ENCODE data around the gene RNPS1. TPM values are rescaled to one million over a fixed set of nuclear protein-coding genes. Genes with fewer than 3 reads are reported as not detected.
A peak's percentile ranks its signal among the peaks of the same experiment; 100 is the strongest.

RNPS1 gene
- total and polyA plus RNA-seq, 9 of the 15 experiments (the other 6 are each of a cell fraction or from before 2014, with no cell fraction given): 44.9 to 338 (median 202) TPM

DNA sequence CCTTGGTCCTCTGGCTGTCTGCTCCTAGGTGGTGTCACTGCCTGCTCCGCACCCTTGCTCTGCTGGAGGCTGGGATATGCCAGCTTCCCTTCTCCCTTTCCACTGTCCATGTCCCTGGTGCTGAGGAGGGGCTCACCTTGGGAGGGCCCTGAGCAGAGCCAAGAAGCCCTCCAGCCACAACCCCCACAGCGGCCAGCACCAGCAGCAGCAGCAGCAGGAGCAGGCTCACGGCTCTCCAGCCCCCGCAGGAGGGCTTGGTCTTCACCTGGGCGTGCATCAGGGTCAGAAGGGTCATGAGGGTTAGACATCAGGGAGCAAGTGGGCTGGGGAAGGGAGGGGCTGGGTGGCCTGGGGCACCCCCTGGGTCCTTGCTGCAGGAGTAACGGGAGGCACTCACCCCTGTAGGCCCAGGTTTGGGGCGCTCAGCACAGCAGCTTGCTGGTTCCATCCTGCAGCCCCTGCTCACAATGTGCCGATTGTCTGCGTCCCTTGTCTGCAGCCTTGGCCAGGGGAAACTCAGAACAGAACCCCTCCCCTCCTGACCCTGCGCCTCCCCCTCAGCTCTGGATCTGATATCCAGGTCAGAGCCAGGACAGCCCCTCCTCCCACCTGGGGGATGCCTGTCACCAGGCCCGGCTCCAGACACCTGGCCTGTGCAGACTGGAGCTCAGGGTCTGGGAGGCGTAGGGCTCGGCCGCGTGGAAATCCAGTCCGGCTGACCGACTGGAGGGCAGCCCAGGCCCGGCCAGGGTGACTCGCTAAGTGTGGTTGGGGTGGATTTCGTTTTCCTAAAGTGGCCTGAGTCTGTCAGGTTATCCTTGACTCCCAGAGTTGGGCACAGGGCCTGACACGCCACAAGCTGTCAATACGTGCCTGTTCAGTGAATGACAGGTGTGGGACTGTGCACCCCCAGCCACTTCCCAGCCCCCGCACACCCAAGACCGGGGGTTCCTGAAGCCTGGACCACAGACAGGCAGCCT is 57.2 kb downstream of the RNPS1 start, which contains the start of gene BRICD5 (continued):
- TF ChIP-seq, protein P1, sequence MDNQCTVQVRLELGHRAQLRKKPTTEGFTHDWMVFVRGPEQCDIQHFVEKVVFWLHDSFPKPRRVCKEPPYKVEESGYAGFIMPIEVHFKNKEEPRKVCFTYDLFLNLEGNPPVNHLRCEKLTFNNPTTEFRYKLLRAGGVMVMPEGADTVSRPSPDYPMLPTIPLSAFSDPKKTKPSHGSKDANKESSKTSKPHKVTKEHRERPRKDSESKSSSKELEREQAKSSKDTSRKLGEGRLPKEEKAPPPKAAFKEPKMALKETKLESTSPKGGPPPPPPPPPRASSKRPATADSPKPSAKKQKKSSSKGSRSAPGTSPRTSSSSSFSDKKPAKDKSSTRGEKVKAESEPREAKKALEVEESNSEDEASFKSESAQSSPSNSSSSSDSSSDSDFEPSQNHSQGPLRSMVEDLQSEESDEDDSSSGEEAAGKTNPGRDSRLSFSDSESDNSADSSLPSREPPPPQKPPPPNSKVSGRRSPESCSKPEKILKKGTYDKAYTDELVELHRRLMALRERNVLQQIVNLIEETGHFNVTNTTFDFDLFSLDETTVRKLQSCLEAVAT (IDR thresholded peaks at IDR 0.05): no peak
- TF ChIP-seq ERF (CRISPR knock-in tag; IDR thresholded peaks at IDR 0.05): no peak
- TF ChIP-seq, protein P2, sequence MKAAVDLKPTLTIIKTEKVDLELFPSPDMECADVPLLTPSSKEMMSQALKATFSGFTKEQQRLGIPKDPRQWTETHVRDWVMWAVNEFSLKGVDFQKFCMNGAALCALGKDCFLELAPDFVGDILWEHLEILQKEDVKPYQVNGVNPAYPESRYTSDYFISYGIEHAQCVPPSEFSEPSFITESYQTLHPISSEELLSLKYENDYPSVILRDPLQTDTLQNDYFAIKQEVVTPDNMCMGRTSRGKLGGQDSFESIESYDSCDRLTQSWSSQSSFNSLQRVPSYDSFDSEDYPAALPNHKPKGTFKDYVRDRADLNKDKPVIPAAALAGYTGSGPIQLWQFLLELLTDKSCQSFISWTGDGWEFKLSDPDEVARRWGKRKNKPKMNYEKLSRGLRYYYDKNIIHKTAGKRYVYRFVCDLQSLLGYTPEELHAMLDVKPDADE (conservative IDR thresholded peaks at IDR 0.05; ENCODE audit: control insufficient read depth, low read depth, low read length): peak; percentile 20; the same call in 1 of the 2 replicates
- TF ChIP-seq ZNF780A (CRISPR knock-in tag; IDR thresholded peaks at IDR 0.05): no peak
- no peak for TF ChIP-seq IFI16 (CRISPR knock-in tag; IDR thresholded peaks at IDR 0.05)
- no peak for TF ChIP-seq STAG1 (CRISPR knock-in tag; IDR thresholded peaks at IDR 0.05; ENCODE audit: borderline replicate concordance)
- TF ChIP-seq NCOR1 (IDR thresholded peaks at IDR 0.05): peak; percentile 53
- no peak for TF ChIP-seq FOXM1 (IDR thresholded peaks at IDR 0.05; ENCODE audit: low read depth)
- no peak for TF ChIP-seq FOXM1 (CRISPR knock-in tag; IDR thresholded peaks at IDR 0.05; ENCODE audit: low read depth)
- TF ChIP-seq ZNF79 (CRISPR knock-in tag; IDR thresholded peaks at IDR 0.05; ENCODE audit: low read depth): no peak
- 0 out of 2 replicates have a peak, but pooled peaks have one; percentile 33 for TF ChIP-seq EGR1 (conservative IDR thresholded peaks at IDR 0.05)
- no peak for TF ChIP-seq ZNF444 (CRISPR knock-in tag; IDR thresholded peaks at IDR 0.05)
- TF ChIP-seq, protein P3, sequence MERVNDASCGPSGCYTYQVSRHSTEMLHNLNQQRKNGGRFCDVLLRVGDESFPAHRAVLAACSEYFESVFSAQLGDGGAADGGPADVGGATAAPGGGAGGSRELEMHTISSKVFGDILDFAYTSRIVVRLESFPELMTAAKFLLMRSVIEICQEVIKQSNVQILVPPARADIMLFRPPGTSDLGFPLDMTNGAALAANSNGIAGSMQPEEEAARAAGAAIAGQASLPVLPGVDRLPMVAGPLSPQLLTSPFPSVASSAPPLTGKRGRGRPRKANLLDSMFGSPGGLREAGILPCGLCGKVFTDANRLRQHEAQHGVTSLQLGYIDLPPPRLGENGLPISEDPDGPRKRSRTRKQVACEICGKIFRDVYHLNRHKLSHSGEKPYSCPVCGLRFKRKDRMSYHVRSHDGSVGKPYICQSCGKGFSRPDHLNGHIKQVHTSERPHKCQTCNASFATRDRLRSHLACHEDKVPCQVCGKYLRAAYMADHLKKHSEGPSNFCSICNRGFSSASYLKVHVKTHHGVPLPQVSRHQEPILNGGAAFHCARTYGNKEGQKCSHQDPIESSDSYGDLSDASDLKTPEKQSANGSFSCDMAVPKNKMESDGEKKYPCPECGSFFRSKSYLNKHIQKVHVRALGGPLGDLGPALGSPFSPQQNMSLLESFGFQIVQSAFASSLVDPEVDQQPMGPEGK (CRISPR knock-in tag; IDR thresholded peaks at IDR 0.05; ENCODE audit: borderline replicate concordance): no peak
- TF ChIP-seq U2AF1 (optimal IDR thresholded peaks at IDR 0.05; ENCODE audit: low read depth, low read length): no peak
- TF ChIP-seq, protein P4, sequence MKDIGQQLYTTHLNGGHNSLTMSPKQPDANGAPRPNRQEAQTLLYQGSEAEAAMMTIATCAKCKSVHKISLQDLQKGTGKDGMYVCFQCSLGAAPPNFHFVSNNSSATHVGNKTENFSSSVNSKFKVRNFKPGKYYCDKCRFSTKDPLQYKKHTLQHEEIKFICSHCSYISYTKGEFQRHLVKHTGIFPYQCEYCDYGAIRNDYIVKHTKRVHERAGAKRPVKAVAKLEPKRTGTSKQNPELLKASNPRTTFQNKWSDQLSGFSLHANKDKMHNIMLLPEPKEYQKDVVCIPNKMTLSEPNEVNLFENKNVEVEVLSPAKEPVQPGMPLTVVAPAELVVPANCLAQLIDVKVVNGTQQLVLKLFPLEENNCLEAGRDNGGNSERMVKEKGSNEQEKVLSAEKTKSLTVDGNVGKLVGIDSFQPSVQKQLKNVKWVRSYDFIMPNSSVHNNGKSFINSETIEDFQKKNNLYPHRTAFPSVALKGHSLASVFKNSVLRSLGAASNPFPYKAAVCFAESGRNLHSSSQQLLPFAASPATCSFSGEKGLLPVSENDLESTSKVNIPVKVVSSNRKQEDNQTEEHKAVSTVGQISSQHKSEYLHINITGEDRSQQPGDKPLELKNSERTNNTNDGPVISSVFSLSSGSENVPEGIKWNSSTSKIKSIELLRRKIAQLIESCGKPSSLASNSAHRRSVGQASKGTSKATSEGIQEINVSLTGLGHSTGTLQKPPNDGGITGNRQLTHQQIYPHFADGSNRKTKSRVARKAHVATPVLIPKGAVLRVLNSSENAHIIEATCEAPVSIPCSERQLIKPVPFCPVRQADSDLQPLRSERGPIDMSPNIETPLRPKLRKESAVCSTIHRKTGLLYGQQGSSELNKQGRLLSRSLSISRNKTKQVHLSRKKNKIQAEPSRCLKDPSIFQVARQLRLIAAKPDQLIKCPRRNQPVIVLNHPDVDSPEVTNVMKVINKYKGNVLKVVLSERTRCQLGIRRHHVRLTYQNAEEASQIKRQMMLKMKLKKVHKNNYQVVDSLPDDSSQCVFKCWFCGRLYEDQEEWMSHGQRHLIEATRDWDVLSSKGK (CRISPR knock-in tag; IDR thresholded peaks at IDR 0.05): no peak
- TF ChIP-seq SMAD2 (IDR thresholded peaks at IDR 0.05; ENCODE audit: low read depth, low read length): no peak
- TF ChIP-seq EP400 (IDR thresholded peaks at IDR 0.05): peak; percentile 25; the same call in 1 of the 2 replicates
- TF ChIP-seq ZSCAN29 (IDR thresholded peaks at IDR 0.05): no peak
- peak; percentile 30; the same call in 1 of the 2 replicates for TF ChIP-seq RNF2 (IDR thresholded peaks at IDR 0.05)

All from K562 (cell line).